Left lung (tissue), 10 donors: ENCODE measurements around the gene CTNND2. TPM values are rescaled to one million over a fixed set of nuclear protein-coding genes. Genes with fewer than 3 reads are reported as not detected.

ENCODE experiments used
- ATAC-seq: fragments of 200-7000 bp; cut with Tn5 transposase; one replicate; pipeline ENCODE4 v1.9.1; 2020; ENCODE audit warnings: moderate library complexity
- DNase-seq, 4 donors: peaks; one replicate each; pipeline ENCODE4 v3.0.0-alpha.2; 2013 to 2020
- H3K27ac ChIP-seq, 2 donors: fragments of 200-600 bp; sonication (generic) in 1 of 2; one replicate each; pipeline versions ENCODE4 v1.5.0 to v1.8.0; 2020 to 2021
- H3K27me3 ChIP-seq, 2 donors: fragments of 200-600 bp; sonication (generic) in 1 of 2; one replicate each; pipeline versions ENCODE4 v1.5.0 to v1.8.0; 2020 to 2021
- H3K36me3 ChIP-seq, 2 donors: fragments of 200-600 bp; sonication (generic) in 1 of 2; one replicate each; pipeline versions ENCODE4 v1.5.0 to v1.8.0; 2020 to 2021
- H3K4me1 ChIP-seq, 2 donors: fragments of 200-600 bp; one replicate each; pipeline ENCODE4 v1.8.0; 2021
- H3K4me3 ChIP-seq, 2 donors: fragments of 200-600 bp; sonication (generic) in 1 of 2; one replicate each; pipeline versions ENCODE4 v1.5.0 to v1.8.0; 2020 to 2021; ENCODE audit warnings: mild to moderate bottlenecking in 1 of 2
- H3K9me3 ChIP-seq, 2 donors: fragments of 200-600 bp; sonication (generic) in 1 of 2; one replicate each; pipeline versions ENCODE4 v1.5.0 to v1.8.0; 2020 to 2021
- CTCF ChIP-seq, 2 donors: fragments of 200-600 bp; sonication (generic) in 1 of 2; IDR thresholded peaks; one replicate each; pipeline versions ENCODE4 v1.5.0 to v1.8.0; 2021; ENCODE audit warnings: antibody characterized with exemption in 2 of 2
- intact Hi-C, 2 donors: fragments of 100-400 bp; cut with DNase I; formaldehyde crosslinking; loops; one replicate each; pipeline versions ENCODE4 v1.11.2 to v1.14.2; 2022
- polyA plus RNA-seq, 6 donors: library from polyadenylated mRNA; unstranded; fragments of 120-200 nt; gene quantifications; one replicate each; pipeline ENCODE4 v1.2.1, GENCODE V29; 2013; ENCODE audit not compliant: insufficient read length in 6 of 6
- total RNA-seq, 2 donors: library from RNA; stranded (reverse); fragmentation: NEBNext Ultra II Directional; extraction: Animal tissue kit (Norgen Biotek cat#: 25700); gene quantifications; one replicate each; pipeline ENCODE4 v1.2.1, GENCODE V29; 2021
- donor health status: DM: no; HTN: yes; CAD: no.
- donor health status: DM: no; HTN: no; CAD: no.

CTNND2 gene
- total and polyA plus RNA-seq, 8 donors: 1.2 to 4.2 (median 2.2) TPM; not detected in 1

GRCh38 chr5:11197726-11198125 lies 706.5 kb downstream of the CTNND2 start:
- H3K36me3 ChIP-seq: no peaks in the 10 kb centered on the region
- H3K27me3 ChIP-seq: no peaks in the 10 kb centered on the region
- H3K4me1 ChIP-seq: no peaks in the 10 kb centered on the region
- DNase-seq: no peak
- TF ChIP-seq CTCF (IDR thresholded peaks at IDR 0.05): no peak
- no peak overlapping the region for H3K4me3 ChIP-seq
- no peak for ATAC-seq
- H3K27ac ChIP-seq: no peak overlapping the region
- no peaks in the 10 kb centered on the region for H3K9me3 ChIP-seq
- intact Hi-C loops: no loop called here

GRCh38 chr5:11191673-11192072 lies 712.6 kb downstream of the CTNND2 start:
- H3K27me3 ChIP-seq: no peaks in the 10 kb centered on the region
- intact Hi-C loops: no loop called here
- no peak overlapping the region for H3K27ac ChIP-seq
- no peaks in the 10 kb centered on the region for H3K36me3 ChIP-seq
- DNase-seq: no peak
- no peak for ATAC-seq
- H3K4me1 ChIP-seq: no peaks in the 10 kb centered on the region
- peaks cover 0 to 4% of the 10 kb centered on the region in 2 donors for H3K9me3 ChIP-seq
- H3K4me3 ChIP-seq: no peak overlapping the region
- no peak for TF ChIP-seq CTCF (IDR thresholded peaks at IDR 0.05)

GRCh38 chr5:11182441-11183080 lies 721.7 kb downstream of the CTNND2 start:
- intact Hi-C loops: no loop called here
- Histone ChIP-seq H3K27ac (no peak overlapping the region), H3K27me3 (no peaks in the 10 kb centered on the region), H3K4me1 (no peaks in the 10 kb centered on the region), H3K4me3 (no peak overlapping the region), H3K9me3 (no peaks in the 10 kb centered on the region), H3K36me3 (no peaks in the 10 kb centered on the region)
- ATAC-seq (peak; percentile 57), DNase-seq (peak in 2 of 4 donors; percentile 5 to 25)
- peak; percentile 29 for TF ChIP-seq CTCF (IDR thresholded peaks at IDR 0.05)

- H3K36me3 ChIP-seq: no peaks in the 10 kb centered on the region
- DNase-seq (no peak), ATAC-seq (no peak)
- TF ChIP-seq CTCF (IDR thresholded peaks at IDR 0.05): no peak
- H3K27me3 ChIP-seq: no peaks in the 10 kb centered on the region
- H3K4me1 ChIP-seq: no peaks in the 10 kb centered on the region
- intact Hi-C loops: no loop called here
- no peak overlapping the region for H3K4me3 ChIP-seq
- no peak overlapping the region for H3K27ac ChIP-seq
- H3K9me3 ChIP-seq: no peaks in the 10 kb centered on the region
Observed at GRCh38 chr5:11181940-11182339, 722.3 kb downstream of the CTNND2 start.

- TF ChIP-seq CTCF (IDR thresholded peaks at IDR 0.05): no peak
- H3K9me3 ChIP-seq: no peaks in the 10 kb centered on the region
- no peak overlapping the region for H3K4me3 ChIP-seq
- ATAC-seq: no peak
- no peaks in the 10 kb centered on the region for H3K27me3 ChIP-seq
- no peaks in the 10 kb centered on the region for H3K36me3 ChIP-seq
- H3K4me1 ChIP-seq: no peaks in the 10 kb centered on the region
- intact Hi-C loops: no loop called here
- H3K27ac ChIP-seq: no peak overlapping the region
- no peak for DNase-seq
Observed at GRCh38 chr5:11180890-11181289, 723.4 kb downstream of the CTNND2 start.
